SH-SY5Y (cell line): ENCODE measurements around the gene ITSN1.

Experiments
- GATA2 ChIP-seq: IDR thresholded peaks from 2 replicates; pipeline ENCODE4 v1.6.1; 2011; ENCODE audit warnings: mild to moderate bottlenecking, low read depth, low read length
- GATA3 ChIP-seq: IDR thresholded peaks from 2 replicates; pipeline ENCODE4 v1.6.1; 2011; ENCODE audit warnings: low read depth, mild to moderate bottlenecking, low read length, moderate library complexity

The ITSN1 gene

GRCh38 chr21:33885172-33885514 is 242.8 kb downstream of the ITSN1 start:
- TF ChIP-seq GATA2 (no peak), GATA3 (no peak)

GRCh38 chr21:33886321-33886720 is 244.0 kb downstream of the ITSN1 start:
- TF ChIP-seq GATA2 (no peak), GATA3 (no peak)

- TF ChIP-seq GATA2, result no peak
- TF ChIP-seq GATA3, result no peak
Measured at GRCh38 chr21:33890187-33890586, 247.9 kb downstream of the ITSN1 start.

- TF ChIP-seq GATA3 (no peak), GATA2 (no peak)
Measured at GRCh38 chr21:33892853-33893252, 250.6 kb downstream of the ITSN1 start.

- TF ChIP-seq GATA3 (no peak), GATA2 (peak; percentile 42; the same call in 1 of the 2 replicates)
Measured at GRCh38 chr21:33893917-33894316, 251.6 kb downstream of the ITSN1 start.

GRCh38 chr21:33894736-33895288 is 252.5 kb downstream of the ITSN1 start:
- TF ChIP-seq GATA2 (no peak), GATA3 (no peak)

- TF ChIP-seq GATA2, result no peak
- TF ChIP-seq GATA3, result no peak
Measured at GRCh38 chr21:33895356-33895755, 253.1 kb downstream of the ITSN1 start.

GRCh38 chr21:33896691-33897090 is 254.4 kb downstream of the ITSN1 start:
- TF ChIP-seq GATA3 (no peak), GATA2 (no peak)

GRCh38 chr21:33897098-33897497 is 254.8 kb downstream of the ITSN1 start:
- no peak for TF ChIP-seq GATA2
- TF ChIP-seq GATA3, result no peak

GRCh38 chr21:33897739-33898138 is 255.4 kb downstream of the ITSN1 start:
- TF ChIP-seq GATA3 (no peak), GATA2 (no peak)

GRCh38 chr21:33898586-33898985 is 256.3 kb downstream of the ITSN1 start:
- TF ChIP-seq GATA3, result no peak
- no peak for TF ChIP-seq GATA2

- TF ChIP-seq GATA3 (no peak), GATA2 (no peak)
Measured at GRCh38 chr21:33899199-33899598, 256.9 kb downstream of the ITSN1 start.

- no peak for TF ChIP-seq GATA3
- TF ChIP-seq GATA2, result no peak
Measured at GRCh38 chr21:33901412-33902288, 259.3 kb downstream of the ITSN1 start.

GRCh38 chr21:33902349-33902748 is 260.0 kb downstream of the ITSN1 start:
- no peak for TF ChIP-seq GATA3
- no peak for TF ChIP-seq GATA2

- TF ChIP-seq GATA3 (no peak), GATA2 (no peak)
Measured at GRCh38 chr21:33904041-33904440, 261.7 kb downstream of the ITSN1 start.
